Left ventricle myocardium inferior (tissue), 1 donor: ENCODE results near the gene ACSM6. TPM values are rescaled to one million over a fixed set of nuclear protein-coding genes. Genes with fewer than 3 reads are reported as not detected.
"Not testable (repeated sequence)": the region's sequence is repeated elsewhere in the genome, so short reads cannot be mapped to it uniquely, and the experiment has no call there.

Experiments
- DNase-seq: peaks from one replicate; pipeline ENCODE4 v3.0.0-alpha.2; 2020
- H3K27ac ChIP-seq: fragments of 200-600 bp; replicated peaks from 2 replicates; pipeline ENCODE4 v1.8.0; 2021
- H3K27me3 ChIP-seq: fragments of 200-600 bp; 2 replicates; pipeline ENCODE4 v1.8.0; 2021; ENCODE audit warnings: low read depth
- H3K36me3 ChIP-seq: fragments of 200-600 bp; 2 replicates; pipeline ENCODE4 v1.8.0; 2021
- H3K4me1 ChIP-seq: fragments of 200-600 bp; 2 replicates; pipeline ENCODE4 v1.8.0; 2021
- H3K4me3 ChIP-seq: fragments of 200-600 bp; 2 replicates; pipeline ENCODE4 v1.8.0; 2021; ENCODE audit warnings: mild to moderate bottlenecking, moderate library complexity
- H3K9me3 ChIP-seq: fragments of 200-600 bp; replicated peaks from 2 replicates; pipeline ENCODE4 v1.8.0; 2021
- CTCF ChIP-seq: fragments of 200-600 bp; IDR thresholded peaks from 2 replicates; pipeline ENCODE4 v1.8.0; 2021; ENCODE audit warnings: antibody characterized with exemption, mild to moderate bottlenecking, borderline replicate concordance
- intact Hi-C: fragments of 100-400 bp; cut with micrococcal nuclease; formaldehyde crosslinking; loops from one replicate; pipeline ENCODE4 v1.11.0; 2022
- total RNA-seq: library from RNA; stranded (reverse); fragmentation: NEBNext Ultra II Directional; extraction: Animal tissue kit (Norgen Biotek cat#: 25700); gene quantifications from one replicate; pipeline ENCODE4 v1.2.1, GENCODE V29; 2021
- donor health status: DM: no; HTN: yes; CAD: no; lungs with severe emphysema.

ACSM6 gene
- total RNA-seq, 1 donor from 2014 or later: not detected

DNA sequence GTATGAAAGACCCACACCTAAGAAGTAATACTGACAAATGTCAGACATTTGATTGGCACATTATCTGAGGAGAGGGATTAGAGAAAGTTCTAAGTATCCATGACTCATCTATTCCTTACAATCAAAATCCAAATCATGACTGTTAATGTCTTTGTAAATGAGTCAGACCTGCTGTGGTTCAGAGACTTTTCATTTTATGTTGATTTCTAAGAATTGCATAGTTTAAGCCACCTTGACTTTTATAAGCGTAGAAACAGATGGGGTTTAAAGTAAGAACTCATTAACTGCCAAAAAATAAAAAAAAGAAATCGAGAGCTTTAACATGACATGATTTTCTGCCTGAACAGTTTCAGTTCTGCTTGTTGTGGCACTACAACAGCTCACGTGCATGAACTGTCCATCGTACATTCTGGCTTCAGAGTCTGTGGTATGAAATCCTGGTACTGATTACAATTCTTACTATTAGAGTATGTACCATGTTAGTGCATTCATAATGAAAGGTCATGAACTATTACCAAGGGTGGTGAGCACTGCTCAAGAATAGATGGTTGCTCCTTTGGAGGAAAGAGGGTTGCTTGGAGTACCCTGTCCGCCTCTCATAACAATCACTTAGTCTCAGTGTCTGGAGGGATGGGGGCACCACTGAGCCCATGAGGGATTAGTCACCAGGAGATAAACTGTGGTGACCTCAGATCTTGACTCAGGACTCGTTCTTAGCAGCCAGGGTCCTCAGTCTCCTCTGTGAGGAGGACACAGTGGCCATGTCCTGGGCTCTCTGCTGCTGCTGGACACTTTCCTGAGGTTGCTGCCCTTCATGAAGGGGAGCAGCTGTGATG, 42.2 kb downstream of the ACSM6 start:
- Histone ChIP-seq H3K4me1 (peaks cover 20% of the 10 kb centered on the region), H3K36me3 (peaks cover 79% of the 10 kb centered on the region), H3K27me3 (no peaks in the 10 kb centered on the region), H3K27ac (no peak overlapping the region), H3K9me3 (no peaks in the 10 kb centered on the region), H3K4me3 (no peak overlapping the region)
- no peak for TF ChIP-seq CTCF
- intact Hi-C loops: no loop called here
- DNase-seq: no peak

GRCh38 chr10:95237376-95238170, 43.5 kb downstream of the ACSM6 start:
- Histone ChIP-seq H3K4me1 (peaks cover 26% of the 10 kb centered on the region), H3K4me3 (no peak overlapping the region), H3K27ac (peak overlapping the region; percentile 9), H3K36me3 (peaks cover 92% of the 10 kb centered on the region), H3K27me3 (no peaks in the 10 kb centered on the region), H3K9me3 (no peaks in the 10 kb centered on the region)
- intact Hi-C loops: no loop called here
- DNase-seq: no peak
- TF ChIP-seq CTCF: no peak

DNA sequence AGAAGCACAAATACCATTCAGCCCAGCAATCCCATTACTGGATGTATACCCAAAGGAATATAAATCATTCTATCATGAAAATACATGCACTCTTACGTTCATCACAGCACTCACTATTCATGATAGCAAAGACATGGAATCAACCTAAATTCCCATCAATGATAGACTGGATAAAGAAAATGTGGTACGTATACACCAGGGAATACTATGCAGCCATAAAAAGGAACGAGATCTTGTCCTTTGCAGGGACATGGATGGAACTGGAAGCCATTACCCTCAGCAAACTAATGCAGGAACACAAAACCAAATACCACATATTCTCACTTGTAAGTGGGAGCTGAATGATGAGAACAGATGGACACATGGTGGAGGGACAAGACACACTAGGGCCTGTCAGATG, 46.1 kb downstream of the ACSM6 start:
- H3K9me3 ChIP-seq, H3K27ac ChIP-seq, H3K4me3 ChIP-seq, intact Hi-C loops, H3K27me3 ChIP-seq, DNase-seq: not testable (repeated sequence)
- Histone ChIP-seq H3K36me3 (peaks cover 97% of the 10 kb centered on the region), H3K4me1 (peaks cover 39% of the 10 kb centered on the region)

DNA sequence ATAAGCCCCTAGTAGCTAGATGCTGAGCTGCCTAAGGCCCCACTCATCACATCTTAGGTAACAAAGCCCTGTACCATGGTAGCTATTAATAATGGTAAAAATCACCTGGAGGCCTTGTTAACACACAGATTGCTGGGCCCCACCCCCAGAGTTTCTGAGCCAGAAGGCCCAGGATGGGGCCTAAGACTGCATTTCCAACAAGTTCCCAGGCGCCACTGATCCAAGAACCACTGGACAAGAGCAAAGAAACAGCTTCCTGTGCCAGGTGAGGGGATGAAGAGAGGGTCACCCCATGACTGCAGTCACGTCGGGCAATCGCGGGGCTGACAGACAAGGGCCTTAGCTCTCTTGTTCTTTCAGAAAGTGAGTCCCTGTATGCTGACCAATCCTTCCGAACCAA, 46.8 kb downstream of the ACSM6 start:
- peaks cover 97% of the 10 kb centered on the region for H3K36me3 ChIP-seq
- TF ChIP-seq CTCF: no peak
- intact Hi-C loops: no loop called here

DNA sequence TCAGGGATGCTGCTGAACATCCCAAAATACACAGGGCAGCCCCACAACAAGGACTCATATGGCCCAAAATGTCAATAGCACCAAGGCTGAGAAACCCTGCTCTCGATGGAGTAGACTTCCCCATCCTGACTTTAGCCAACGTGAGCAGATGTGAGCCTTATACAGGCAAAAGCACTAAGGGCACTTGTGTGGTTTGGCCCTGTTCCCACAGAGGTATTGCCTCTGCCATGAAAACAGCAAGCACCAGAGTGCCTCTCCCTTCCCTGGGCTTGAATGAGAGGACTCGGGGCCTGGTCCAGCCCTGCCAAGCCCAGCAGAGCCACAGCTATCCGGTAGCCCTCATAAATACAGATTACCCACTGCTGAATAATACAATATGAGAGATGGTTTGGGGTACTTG, 47.5 kb downstream of the ACSM6 start:
- TF ChIP-seq CTCF: no peak
- Histone ChIP-seq H3K27me3 (no peaks in the 10 kb centered on the region), H3K4me1 (peaks cover 40% of the 10 kb centered on the region), H3K4me3 (no peak overlapping the region), H3K36me3 (peaks cover 98% of the 10 kb centered on the region), H3K27ac (no peak overlapping the region), H3K9me3 (no peaks in the 10 kb centered on the region)
- DNase-seq: no peak
- intact Hi-C loops: no loop called here

More for the DNA sequence above, 46.8 kb downstream of the ACSM6 start:
- Histone ChIP-seq H3K4me3 (no peak overlapping the region), H3K27ac (no peak overlapping the region), H3K9me3 (no peaks in the 10 kb centered on the region), H3K4me1 (peaks cover 39% of the 10 kb centered on the region), H3K27me3 (no peaks in the 10 kb centered on the region)
- no peak for DNase-seq
